H9 (cell line): ENCODE measurements around the gene DNASE1L2. TPM values are rescaled to one million over a fixed set of nuclear protein-coding genes. Genes with fewer than 3 reads are reported as not detected.

Source experiments
- DNase-seq: peaks from one replicate; pipeline ENCODE4 v3.0.0-alpha.2; 2017
- H2AFZ ChIP-seq: one replicate; pipeline ENCODE4 v1.6.1; 2013; ENCODE audit warnings: mild to moderate bottlenecking, low read length, control low read depth, moderate library complexity
- H2AK5ac ChIP-seq: 2 replicates; pipeline ENCODE4 v1.6.1; 2013; ENCODE audit warnings: low read length, control low read depth, mixed read lengths; ENCODE audit not compliant: insufficient read length
- H2BK120ac ChIP-seq: one replicate; pipeline ENCODE4 v1.6.1; 2013; ENCODE audit warnings: low read depth, mild to moderate bottlenecking, low read length, control low read depth, inconsistent platforms; ENCODE audit not compliant: poor library complexity, severe bottlenecking
- H2BK12ac ChIP-seq: 2 replicates; pipeline ENCODE4 v1.6.1; 2013; ENCODE audit warnings: low read length, control low read depth, mixed read lengths, low read depth; ENCODE audit not compliant: insufficient read length
- H2BK15ac ChIP-seq: 2 replicates; pipeline ENCODE4 v1.6.1; 2013; ENCODE audit warnings: low read depth, low read length, control low read depth
- H2BK20ac ChIP-seq: one replicate; pipeline ENCODE4 v1.6.1; 2013; ENCODE audit warnings: low read depth, mild to moderate bottlenecking, low read length, control low read depth, inconsistent platforms; ENCODE audit not compliant: poor library complexity, severe bottlenecking
- H2BK5ac ChIP-seq: 2 replicates; pipeline ENCODE4 v1.6.1; 2013; ENCODE audit warnings: low read length, control low read depth, mixed read lengths; ENCODE audit not compliant: insufficient read length
- H3K14ac ChIP-seq: 2 replicates; pipeline ENCODE4 v1.6.1; 2013; ENCODE audit warnings: low read length, control low read depth; ENCODE audit not compliant: insufficient read depth
- H3K18ac ChIP-seq: 2 replicates; pipeline ENCODE4 v1.6.1; 2013; ENCODE audit warnings: low read depth, mild to moderate bottlenecking, mixed read lengths, low read length, control low read depth; ENCODE audit not compliant: insufficient read length
- H3K23ac ChIP-seq: 2 replicates; pipeline ENCODE4 v1.6.1; 2013; ENCODE audit warnings: low read length, control low read depth, mixed read lengths, low read depth; ENCODE audit not compliant: insufficient read length
- H3K23me2 ChIP-seq: 2 replicates; pipeline ENCODE4 v1.6.1; 2013; ENCODE audit warnings: low read depth, mild to moderate bottlenecking, mixed read lengths, low read length, control low read depth; ENCODE audit not compliant: insufficient read length, poor library complexity, severe bottlenecking
- H3K27ac ChIP-seq: 2 replicates; pipeline ENCODE4 v1.5.1; 2013; ENCODE audit warnings: low read length, control low read depth, mixed read lengths, low read depth; ENCODE audit not compliant: insufficient read length
- H3K27me3 ChIP-seq: 2 replicates; pipeline ENCODE4 v1.6.1; 2013; ENCODE audit warnings: low read length, control low read depth, inconsistent platforms; ENCODE audit not compliant: insufficient read depth
- H3K4ac ChIP-seq: 2 replicates; pipeline ENCODE4 v1.6.1; 2013; ENCODE audit warnings: low read depth, mild to moderate bottlenecking, control low read depth, inconsistent platforms, low read length, moderate library complexity
- H3K4me1 ChIP-seq: 2 replicates; pipeline ENCODE4 v1.6.1; 2013; ENCODE audit warnings: low read length, control low read depth, inconsistent platforms; ENCODE audit not compliant: insufficient read depth
- H3K4me2 ChIP-seq: 2 replicates; pipeline ENCODE4 v1.6.1; 2013; ENCODE audit warnings: low read length, control low read depth, mixed read lengths; ENCODE audit not compliant: insufficient read length, insufficient read depth
- H3K56ac ChIP-seq: 2 replicates; pipeline ENCODE4 v1.6.1; 2013; ENCODE audit warnings: low read depth, mild to moderate bottlenecking, mixed read lengths, low read length, control low read depth; ENCODE audit not compliant: insufficient read length
- H3K79me1 ChIP-seq: 2 replicates; pipeline ENCODE4 v1.6.1; 2013; ENCODE audit warnings: low read depth, mild to moderate bottlenecking, moderate library complexity, low read length, control low read depth, inconsistent platforms; ENCODE audit not compliant: insufficient read depth, poor library complexity, severe bottlenecking
- H3K79me2 ChIP-seq: 2 replicates; pipeline ENCODE4 v1.6.1; 2013; ENCODE audit warnings: low read length, control low read depth, inconsistent platforms; ENCODE audit not compliant: insufficient read depth
- H3K9ac ChIP-seq: 2 replicates; pipeline ENCODE4 v1.6.1; 2013; ENCODE audit warnings: low read length, control low read depth, mixed read lengths; ENCODE audit not compliant: insufficient read length; ENCODE audit errors: extremely low read depth
- H3K9me3 ChIP-seq: one replicate; pipeline ENCODE4 v1.6.1; 2013; ENCODE audit warnings: low read depth, low read length, inconsistent platforms; ENCODE audit not compliant: control insufficient read depth
- H3T11ph ChIP-seq: one replicate; pipeline ENCODE4 v1.6.1; 2013; ENCODE audit warnings: mild to moderate bottlenecking, low read length, control low read depth, inconsistent platforms
- H4K20me1 ChIP-seq: one replicate; pipeline ENCODE4 v1.6.1; 2013; ENCODE audit not compliant: control insufficient read depth, insufficient read length, insufficient read depth
- H4K5ac ChIP-seq: 2 replicates; pipeline ENCODE4 v1.6.1; 2013; ENCODE audit warnings: low read depth, mild to moderate bottlenecking, mixed read lengths, low read length, control low read depth; ENCODE audit not compliant: insufficient read length
- H4K8ac ChIP-seq: replicated peaks from 2 replicates; pipeline ENCODE4 v1.6.1; 2013; ENCODE audit warnings: low read length, control low read depth, mixed read lengths, low read depth; ENCODE audit not compliant: insufficient read length
- H4K91ac ChIP-seq: 2 replicates; pipeline ENCODE4 v1.6.1; 2013; ENCODE audit warnings: low read depth, mild to moderate bottlenecking, moderate library complexity, mixed read lengths, low read length, control low read depth; ENCODE audit not compliant: insufficient read length
- H3K27ac Mint-ChIP-seq, 3 experiments: 2 replicates in 2 of 3; 3 replicates in 1 of 3; pipeline ENCODE4 v1.8.0; 2020 to 2021; ENCODE audit warnings: mixed read lengths in 3 of 3, mild to moderate bottlenecking in 1 of 3, moderate library complexity in 1 of 3
- H3K27me3 Mint-ChIP-seq: 2 replicates; pipeline ENCODE4 v1.8.0; 2021; ENCODE audit warnings: low read depth, mild to moderate bottlenecking, moderate library complexity, mixed read lengths
- H3K36me3 Mint-ChIP-seq, 3 experiments: 2 replicates in 2 of 3; 3 replicates in 1 of 3; pipeline ENCODE4 v1.8.0; 2020 to 2021; ENCODE audit warnings: low read depth in 3 of 3, mixed read lengths in 3 of 3; ENCODE audit not compliant: insufficient read depth in 1 of 3
- H3K4me1 Mint-ChIP-seq, 2 experiments: 2 replicates each; pipeline ENCODE4 v1.8.0; 2020; ENCODE audit warnings: mixed read lengths in 2 of 2
- H3K4me3 Mint-ChIP-seq, 2 experiments: 2 replicates in 1 of 2; 3 replicates in 1 of 2; pipeline ENCODE4 v1.8.0; 2020 to 2021; ENCODE audit warnings: mild to moderate bottlenecking in 2 of 2, mixed read lengths in 2 of 2, moderate library complexity in 1 of 2
- H3K9me3 Mint-ChIP-seq, 2 experiments: 2 replicates in 1 of 2; 3 replicates in 1 of 2; pipeline ENCODE4 v1.8.0; 2020; ENCODE audit warnings: mild to moderate bottlenecking in 2 of 2, mixed read lengths in 2 of 2, moderate library complexity in 1 of 2
- CTCF ChIP-seq: fragments of 200-600 bp; sonication (generic); conservative IDR thresholded peaks from 3 replicates; pipeline ENCODE4 v1.8.0; 2021; ENCODE audit warnings: antibody characterized with exemption, mild to moderate bottlenecking
- WGBS: extraction: QIAGEN DNeasy Blood & Tissue Kit; methylation state at CpG from one replicate; pipeline ENCODE4 v1.1.7; 2013; ENCODE audit warnings: missing lambda C conversion rate, low lambda C conversion rate, mixed read lengths; ENCODE audit not compliant: insufficient read length; ENCODE audit errors: extremely low coverage; 5-methylcytosine and 5-hydroxymethylcytosine counted together
- total RNA-seq: library from RNA; stranded (reverse); gene quantifications from 2 replicates; pipeline ENCODE4 v1.2.1, GENCODE V29; 2021

DNASE1L2 gene
- total RNA-seq, 1 experiment from 2014 or later = 2.5 TPM

- no peak overlapping the region for H3K14ac ChIP-seq
- H3K56ac ChIP-seq = no peak overlapping the region
- Mint-ChIP-seq H3K27me3 (no peaks in the 10 kb centered on the region), H3K27ac (peak overlapping the region in 2 of 3 experiments; percentile 72 to 82; a peak in 1 of 7 replicates), H3K9me3 (no peaks in the 10 kb centered on the region), H3K4me1 (peaks cover 13 to 18% of the 10 kb centered on the region in 2 experiments), H3K36me3 (peaks cover 9 to 19% (median 17%) of the 10 kb centered on the region in 3 experiments; a peak in 6 of 7 replicates), H3K4me3 (peak overlapping the region; percentile 78 to 92; a peak in 4 of 5 replicates)
- H2BK5ac ChIP-seq = no peak overlapping the region
- no peak overlapping the region for H3K23ac ChIP-seq
- H3K79me2 ChIP-seq = peaks cover 6% of the 10 kb centered on the region; the same call in 1 of the 2 replicates
- no peak overlapping the region for H2BK20ac ChIP-seq
- no peak overlapping the region for H2AK5ac ChIP-seq
- H3K4me1 ChIP-seq = no peaks in the 10 kb centered on the region
- no peaks in the 10 kb centered on the region for H4K20me1 ChIP-seq
- WGBS = no CpG with 5 or more reads among the region's 4 CpGs
- no peak overlapping the region for H3T11ph ChIP-seq
- no peak for TF ChIP-seq CTCF
- no peak for DNase-seq
- no peak overlapping the region for H2BK15ac ChIP-seq
- no peaks in the 10 kb centered on the region for H3K9me3 ChIP-seq
- peak overlapping the region; percentile 60 for H3K18ac ChIP-seq
- peaks cover 6% of the 10 kb centered on the region for H3K79me1 ChIP-seq
- H3K9ac ChIP-seq = peak overlapping the region; percentile 67
- H4K8ac ChIP-seq = no peak overlapping the region
- no peak overlapping the region for H3K27ac ChIP-seq
- H4K5ac ChIP-seq = no peak overlapping the region
- no peak overlapping the region for H2AFZ ChIP-seq
- H4K91ac ChIP-seq = no peak overlapping the region
- no peak overlapping the region for H2BK12ac ChIP-seq
- peak overlapping the region; percentile 26 for H3K4me2 ChIP-seq
- no peak overlapping the region for H2BK120ac ChIP-seq
- no peak overlapping the region for H3K4ac ChIP-seq
- H3K27me3 ChIP-seq = no peaks in the 10 kb centered on the region; the same call in 1 of the 2 replicates
- H3K23me2 ChIP-seq = peaks cover 8% of the 10 kb centered on the region
These were observed 19.9 kb upstream of the DNASE1L2 start for GRCh38 chr16:2216330-2216729.
